K562 treated with DMSO at 1 percent for 24 hours (cell line): ENCODE data around the gene TRIM45. TPM values are rescaled to one million over a fixed set of nuclear protein-coding genes. Genes with fewer than 3 reads are reported as not detected.

Source experiments
- total RNA-seq: library from RNA; unstranded; fragments of 300-600 nt; gene quantifications from 2 replicates; pipeline ENCODE4 v1.2.3, GENCODE V29; 2022; ENCODE audit warnings: low read depth; ENCODE audit not compliant: insufficient read depth

Gene TRIM45
- 3.0 and 4.2 TPM in 2 replicates for total RNA-seq

GRCh38 chr1:117121589-117122329, at the start of gene TRIM45:
Gene TRIM45 (minus strand): TSS chr1:117121749. CDS start chr1:117121201, 548 bp downstream.

Other genes starting within 250 kb of the TRIM45 start
- 17.2 and 19.2 TPM in 2 replicates for gene PTGFRN, start 211.8 kb downstream of the TRIM45 start, total RNA-seq
- 0.17 and 0.21 TPM in 2 replicates for gene CD101, start 120.0 kb downstream of the TRIM45 start, total RNA-seq
- 24.1 and 27.4 TPM in 2 replicates for gene TTF2, start 61.4 kb downstream of the TRIM45 start, total RNA-seq
- not detected in 2 replicates for gene VTCN1, start 89.2 kb upstream of the TRIM45 start, total RNA-seq
- gene MAN1A2, start 245.7 kb upstream of the TRIM45 start, total RNA-seq, result 18.8 and 21.9 TPM in 2 replicates